H1 (cell line): ENCODE data around the gene WASL. TPM values are rescaled to one million over a fixed set of nuclear protein-coding genes. Genes with fewer than 3 reads are reported as not detected.

Source experiments
- CTCF ChIA-PET: fragments of 300-600 bp; sonication (Branson Sonifier 250); formaldehyde crosslinking; loops from one replicate; lab custom pipeline; 2021; ENCODE audit not compliant: partially characterized antibody; lab: Charles Lee
- POLR2A ChIA-PET: fragments of 300-600 bp; sonication (Branson Sonifier 250); formaldehyde crosslinking; loops from one replicate; lab custom pipeline; 2021; ENCODE audit warnings: inconsistent platforms; ENCODE audit not compliant: partially characterized antibody; lab: Charles Lee
- DNase-seq, 2 experiments: peaks; one replicate each; pipeline versions ENCODE4 v3.0.0 to v3.0.0-alpha.2; 2010 to 2022; ENCODE audit warnings: low spot score in 2 of 2, low read depth in 1 of 2, mixed read lengths in 1 of 2
- FAIRE-seq: peaks from 2 replicates; lab custom pipeline; 2011; peaks lifted over from hg19 to GRCh38; lab: Jason Lieb, UNC
- H2AFZ ChIP-seq: 2 replicates; pipeline ENCODE4 v1.8.1; 2012; ENCODE audit warnings: low read length, inconsistent platforms
- H2AK5ac ChIP-seq: 2 replicates; pipeline ENCODE4 v1.6.1; 2013; ENCODE audit warnings: low read depth, low read length
- H2BK120ac ChIP-seq: replicated peaks from 2 replicates; pipeline ENCODE3; 2013; ENCODE audit warnings: low read depth, low read length, inconsistent platforms
- H2BK12ac ChIP-seq: 2 replicates; pipeline ENCODE4 v1.6.1; 2013; ENCODE audit warnings: low read depth, low read length
- H2BK15ac ChIP-seq: 2 replicates; pipeline ENCODE4 v1.6.1; 2013; ENCODE audit warnings: low read length
- H2BK20ac ChIP-seq: 2 replicates; pipeline ENCODE4 v1.6.1; 2013; ENCODE audit warnings: low read length
- H2BK5ac ChIP-seq: 2 replicates; pipeline ENCODE4 v1.6.1; 2013; ENCODE audit warnings: low read depth, low read length
- H3K14ac ChIP-seq: 2 replicates; pipeline ENCODE4 v1.6.1; 2013; ENCODE audit warnings: inconsistent platforms; ENCODE audit not compliant: insufficient read length
- H3K18ac ChIP-seq: 2 replicates; pipeline ENCODE4 v1.6.1; 2013; ENCODE audit warnings: low read length; ENCODE audit errors: extremely low read depth
- H3K23ac ChIP-seq: 2 replicates; pipeline ENCODE4 v1.6.1; 2013; ENCODE audit warnings: inconsistent platforms; ENCODE audit not compliant: insufficient read length
- H3K23me2 ChIP-seq: 2 replicates; pipeline ENCODE4 v1.6.1; 2013; ENCODE audit warnings: low read depth, low read length
- H3K27ac ChIP-seq: 2 replicates; pipeline ENCODE4 v1.6.1; 2011; ENCODE audit warnings: low read depth, low read length, inconsistent platforms
- H3K27me3 ChIP-seq, 4 experiments: replicated peaks in 1 of 4; 1 replicate in 1 of 4; 2 replicates in 3 of 4; pipeline versions ENCODE4 v1.6.1 to v1.8.1; 2011 to 2013; ENCODE audit warnings: low read length in 3 of 4, mild to moderate bottlenecking in 3 of 4, inconsistent platforms in 2 of 4, mixed read lengths in 2 of 4, moderate library complexity in 1 of 4; ENCODE audit not compliant: control insufficient read depth in 3 of 4, insufficient read depth in 3 of 4; ENCODE audit errors: extremely low read depth in 1 of 4
- H3K36me3 ChIP-seq, 4 experiments: 2 replicates each; pipeline versions ENCODE4 v1.6.1 to v1.8.1; 2011 to 2013; ENCODE audit warnings: mild to moderate bottlenecking in 4 of 4, low read length in 3 of 4, moderate library complexity in 2 of 4, control low read depth in 1 of 4, inconsistent platforms in 1 of 4; ENCODE audit not compliant: insufficient read depth in 4 of 4, control insufficient read depth in 2 of 4
- H3K4ac ChIP-seq: replicated peaks from 2 replicates; pipeline ENCODE3; 2013; ENCODE audit warnings: low read length, low read depth, mixed read lengths, inconsistent platforms; ENCODE audit not compliant: insufficient read length
- H3K4me1 ChIP-seq, 4 experiments: replicated peaks in 1 of 4; 1 replicate in 1 of 4; 2 replicates in 3 of 4; pipeline versions ENCODE4 v1.6.1 to v1.8.1; 2011 to 2013; ENCODE audit warnings: low read length in 3 of 4, inconsistent platforms in 2 of 4, mixed read lengths in 1 of 4; ENCODE audit not compliant: insufficient read depth in 4 of 4, control insufficient read depth in 3 of 4
- H3K4me2 ChIP-seq, 2 experiments: 2 replicates each; pipeline versions ENCODE4 v1.6.1 to v1.8.1; 2011 to 2013; ENCODE audit warnings: low read depth in 2 of 2, low read length in 2 of 2, control low read depth in 1 of 2, inconsistent platforms in 1 of 2, mild to moderate bottlenecking in 1 of 2; ENCODE audit not compliant: insufficient read depth in 1 of 2
- H3K4me3 ChIP-seq, 4 experiments: fragments of 200-600, 300-600 bp in 1 of 4; sonication (generic), shearing (Covaris generic), sonication (Bioruptor Twin) in 1 of 4; 2 replicates each; pipeline versions ENCODE4 v1.5.1 to v1.8.1; 2011 to 2016; ENCODE audit warnings: low read length in 4 of 4, low read depth in 3 of 4, control low read depth in 2 of 4, inconsistent platforms in 2 of 4, mild to moderate bottlenecking in 2 of 4, mixed read lengths in 1 of 4, moderate library complexity in 1 of 4; ENCODE audit not compliant: insufficient read depth in 2 of 4; ENCODE audit errors: extremely low read depth in 1 of 4
- H3K56ac ChIP-seq: replicated peaks from 2 replicates; pipeline ENCODE3; 2013; ENCODE audit warnings: low read depth, mild to moderate bottlenecking, mixed read lengths, low read length, inconsistent platforms; ENCODE audit not compliant: insufficient read length
- H3K79me1 ChIP-seq: 2 replicates; pipeline ENCODE4 v1.6.1; 2013; ENCODE audit warnings: low read depth, low read length, control low read depth
- H3K79me2 ChIP-seq, 2 experiments: 2 replicates each; pipeline versions ENCODE4 v1.6.1 to v1.8.1; 2012 to 2013; ENCODE audit warnings: low read length in 2 of 2, mild to moderate bottlenecking in 2 of 2, inconsistent platforms in 1 of 2; ENCODE audit not compliant: insufficient read depth in 2 of 2, control insufficient read depth in 1 of 2
- H3K9ac ChIP-seq, 4 experiments: replicated peaks in 1 of 4; 1 replicate in 1 of 4; 2 replicates in 3 of 4; pipeline versions ENCODE4 v1.6.1 to v1.8.1; 2011 to 2013; ENCODE audit warnings: low read depth in 3 of 4, low read length in 3 of 4, control low read depth in 2 of 4, mild to moderate bottlenecking in 2 of 4, moderate library complexity in 2 of 4, inconsistent platforms in 1 of 4; ENCODE audit errors: extremely low read depth in 1 of 4
- H3K9me3 ChIP-seq, 2 experiments: 2 replicates each; pipeline versions ENCODE4 v1.6.1 to v1.8.1; 2012 to 2013; ENCODE audit warnings: mild to moderate bottlenecking in 2 of 2, moderate library complexity in 2 of 2, control low read depth in 1 of 2, inconsistent platforms in 1 of 2, low read depth in 1 of 2, low read length in 1 of 2, mixed read lengths in 1 of 2; ENCODE audit not compliant: insufficient read depth in 2 of 2
- H4K20me1 ChIP-seq, 2 experiments: replicated peaks in 1 of 2; 2 replicates each; pipeline versions ENCODE3 to v1.8.1; 2011 to 2013; ENCODE audit warnings: inconsistent platforms in 2 of 2, low read length in 2 of 2, mild to moderate bottlenecking in 1 of 2; ENCODE audit not compliant: insufficient read depth in 2 of 2, control insufficient read depth in 1 of 2
- H4K5ac ChIP-seq: 2 replicates; pipeline ENCODE4 v1.6.1; 2013; ENCODE audit warnings: low read length, low read depth, mixed read lengths, inconsistent platforms; ENCODE audit not compliant: insufficient read length
- H4K8ac ChIP-seq: 2 replicates; pipeline ENCODE4 v1.8.0; 2013; ENCODE audit warnings: mild to moderate bottlenecking, moderate library complexity, low read length, inconsistent platforms; ENCODE audit not compliant: insufficient read depth; ENCODE audit errors: extremely low read depth
- H4K91ac ChIP-seq: replicated peaks from 2 replicates; pipeline ENCODE3; 2013; ENCODE audit warnings: low read length, mixed read lengths, inconsistent platforms; ENCODE audit not compliant: insufficient read length
- BACH1 ChIP-seq: IDR thresholded peaks from 2 replicates; pipeline ENCODE4 v1.6.1; 2012; ENCODE audit warnings: low read length, improper control_type of control experiment
- KDM1A ChIP-seq: fragments of 200-600, 300-600 bp; sonication (generic); IDR thresholded peaks from 2 replicates; pipeline ENCODE4 v1.7.1; 2016; ENCODE audit warnings: mild to moderate bottlenecking, low read length, borderline replicate concordance
- PHF8 ChIP-seq: fragments of 200-600 bp; sonication (generic); conservative IDR thresholded peaks from 2 replicates; pipeline ENCODE4 v1.7.1; 2012; ENCODE audit warnings: low read depth, mild to moderate bottlenecking, inconsistent platforms, low read length, moderate library complexity
- POLR2AphosphoS5 ChIP-seq: IDR thresholded peaks from 2 replicates; pipeline ENCODE4 v1.6.1; 2011; ENCODE audit warnings: low read depth, low read length
- SAP30 ChIP-seq: fragments of 300-600 bp; sonication (generic); IDR thresholded peaks from 2 replicates; pipeline ENCODE4 v1.7.1; 2012; ENCODE audit warnings: low read length, moderate library complexity, mild to moderate bottlenecking, inconsistent platforms; ENCODE audit not compliant: insufficient read depth, insufficient replicate concordance
- SIN3A ChIP-seq, 2 experiments: IDR thresholded peaks in 1 of 2; conservative IDR thresholded peaks in 1 of 2; 2 replicates each; pipeline ENCODE4 v1.6.1; 2011 to 2012; ENCODE audit warnings: low read length in 2 of 2, improper control_type of control experiment in 1 of 2, low read depth in 1 of 2, mild to moderate bottlenecking in 1 of 2
- SRF ChIP-seq: IDR thresholded peaks from 2 replicates; pipeline ENCODE4 v1.6.1; 2011; ENCODE audit warnings: mild to moderate bottlenecking, low read depth, low read length, moderate library complexity
- TBP ChIP-seq: IDR thresholded peaks from 2 replicates; pipeline ENCODE4 v1.6.1; 2011; ENCODE audit warnings: low read depth, low read length, improper control_type of control experiment
- YY1 ChIP-seq: IDR thresholded peaks from 2 replicates; pipeline ENCODE4 v1.6.1; 2011; ENCODE audit warnings: low read depth, mild to moderate bottlenecking, low read length
- WGBS, 2 experiments: shearing (Covaris generic) in 1 of 2; methylation state at CpG; one replicate each; pipeline versions ENCODE4 v1.1.6 to v1.1.7; 2013 to 2015; ENCODE audit warnings: low lambda C conversion rate in 2 of 2, mixed read lengths in 2 of 2, inconsistent platforms in 1 of 2, low coverage in 1 of 2, missing lambda C conversion rate in 1 of 2; ENCODE audit not compliant: insufficient replicate concordance in 2 of 2, insufficient coverage in 1 of 2, insufficient read length in 1 of 2; ENCODE audit errors: extremely low coverage in 1 of 2, missing lambda C conversion rate in 1 of 2; 5-methylcytosine and 5-hydroxymethylcytosine counted together
- polyA plus RNA-seq, 7 experiments: library from polyadenylated mRNA; depleted of rRNA in 3 of 7; stranded (reverse) in 5 of 7; unstranded in 2 of 7; fragments of >200 nt in 5 of 7; fragments of 200-250 nt in 2 of 7; gene quantifications; 1 replicate in 5 of 7; 2 replicates in 1 of 7; 4 replicates in 1 of 7; pipeline versions ENCODE4 v1.2.1 to v1.2.3, GENCODE V29; 2011 to 2013; ENCODE audit warnings: missing spikeins in 2 of 7, mixed read lengths in 2 of 7
- total RNA-seq: library from RNA; stranded (reverse); fragmentation: NEBNext Ultra II Directional; extraction: Animal tissue kit (Norgen Biotek cat#: 25700); gene quantifications from 2 replicates; pipeline ENCODE4 v1.2.1, GENCODE V29; 2021

The WASL gene
- total and polyA plus RNA-seq, 2 of the 8 experiments (the other 6 are each of a cell fraction or from before 2014, with no cell fraction given) = 7.7 to 38.9 TPM

- 71% methylated on average over 3 of the region's 3 CpGs; no CpG with 5 or more reads in 1 of the 2 experiments for WGBS, 2 experiments
- no peak overlapping the region for H2BK5ac ChIP-seq
- H3K4ac ChIP-seq = no peak overlapping the region
- H3K9me3 ChIP-seq = no peaks in the 10 kb centered on the region
- no peaks in the 10 kb centered on the region for H3K27me3 ChIP-seq
- no peak overlapping the region for H2AK5ac ChIP-seq
- H3K4me1 ChIP-seq = peaks cover 0 to 8% (median under 1%) of the 10 kb centered on the region in 4 experiments; a peak in 1 of 7 replicates
- no peak overlapping the region for H2BK12ac ChIP-seq
- no peak overlapping the region for H3K14ac ChIP-seq
- H3K4me3 ChIP-seq = no peak overlapping the region
- CTCF ChIA-PET = interaction anchor here (0.6 to 1.6 kb wide), 5 partner anchors 9 to 93 kb away, joined by 3 to 4 read pairs (median 3); no protein-coding TSS in a partner anchor
- H3K23me2 ChIP-seq = no peaks in the 10 kb centered on the region
- H4K8ac ChIP-seq = no peak overlapping the region
- FAIRE-seq = no peak
- H2BK15ac ChIP-seq = no peak overlapping the region
- no peak overlapping the region for H3K4me2 ChIP-seq
- H3K56ac ChIP-seq = no peak overlapping the region
- H4K20me1 ChIP-seq = peaks cover 9% of the 10 kb centered on the region in 2 experiments
- H4K5ac ChIP-seq = no peak overlapping the region
- DNase-seq = no peak
- H3K79me1 ChIP-seq = no peaks in the 10 kb centered on the region; the same call in none of the 2 replicates
- no peak overlapping the region for H4K91ac ChIP-seq
- no peaks in the 10 kb centered on the region for H3K36me3 ChIP-seq
- H3K18ac ChIP-seq = no peak overlapping the region
- no peak overlapping the region for H2AFZ ChIP-seq
- H2BK20ac ChIP-seq = no peak overlapping the region
- no peak overlapping the region for H3K23ac ChIP-seq
- H2BK120ac ChIP-seq = no peak overlapping the region
- POLR2A ChIA-PET = interaction anchor here (0.6 to 1.4 kb wide), 2 partner anchors 24 to 284 kb away, joined by 3 to 7 read pairs; partner anchors contain the start of gene WASL
- H3K27ac ChIP-seq = no peak overlapping the region
- H3K9ac ChIP-seq = no peak overlapping the region
- peaks cover 7 to 100% of the 10 kb centered on the region in 2 experiments for H3K79me2 ChIP-seq
- no peak for TF ChIP-seq SAP30
- TF ChIP-seq TBP = no peak
- no peak for TF ChIP-seq SRF
- no peak for TF ChIP-seq KDM1A
- no peak for TF ChIP-seq YY1
- TF ChIP-seq BACH1 = no peak
- TF ChIP-seq POLR2AphosphoS5 = no peak
- TF ChIP-seq SIN3A (conservative IDR thresholded peaks at IDR 0.05 in 1 of 2, IDR thresholded peaks at IDR 0.05 in 1 of 2; ENCODE audit: low read depth in 1 of 2, low read length in 2 of 2) = no peak
- no peak for TF ChIP-seq PHF8
These were observed 24.0 kb downstream of the WASL start for GRCh38 chr7:123724817-123725253.
